ENCODE data around the gene ARHGAP11A. TPM values are rescaled to one million over a fixed set of nuclear protein-coding genes. Genes with fewer than 3 reads are reported as not detected.
A peak's percentile ranks its signal among the peaks of the same experiment; 100 is the strongest.
"Not testable (repeated sequence)": the region's sequence is repeated elsewhere in the genome, so short reads cannot be mapped to it uniquely, and the experiment has no call there.

Gene ARHGAP11A
- 76.8 to 93.0 TPM (median 81.5 TPM) in 3 replicates for total RNA-seq (2021)
- percentile 94 among the genes with signal in this experiment for Bru-seq, nascent RNA
- long read RNA-seq, experiment 1, full-length matches to known transcripts: 212 of 313 reads
- long read RNA-seq, experiment 1, partial matches to known transcripts: 28 of 313 reads
- long read RNA-seq, experiment 1, other reads (novel, unspliced or antisense): 73 of 313 reads
- long read RNA-seq, experiment 2, full-length matches to known transcripts: 18 of 75 reads
- long read RNA-seq, experiment 2, partial matches to known transcripts: 8 of 75 reads
- long read RNA-seq, experiment 2, other reads (novel, unspliced or antisense): 49 of 75 reads
- long read RNA-seq, experiment 3, full-length matches to known transcripts: 5 of 37 reads
- long read RNA-seq, experiment 3, partial matches to known transcripts: 6 of 37 reads
- long read RNA-seq, experiment 3, other reads (novel, unspliced or antisense): 26 of 37 reads

GRCh38 chr15:32615051-32615870 is at the start of gene ARHGAP11A:
Gene ARHGAP11A (plus strand): TSS chr15:32615504. CDS start chr15:32616212, 708 bp downstream.
- H3K36me3 Mint-ChIP-seq; H3K27me3 Mint-ChIP-seq (ENCODE audit: low read depth); H3K9me3 Mint-ChIP-seq: not testable (repeated sequence)
- peaks cover 16% of the 10 kb centered on the region for H3K4me1 Mint-ChIP-seq
- peak within 1 kb of the TSS; percentile 94 for H3K27ac Mint-ChIP-seq
- peak; percentile 97 for TF ChIP-seq MYBL2 (CRISPR knock-in tag; IDR thresholded peaks at IDR 0.05)
- CTCF ChIA-PET: interaction anchor here (0.6 kb wide), 1 partner anchor 1989 kb away, joined by 3 read pairs; the partner anchor contains the start of gene ARHGAP11B
- POLR2A ChIA-PET: interaction anchor here (0.7 kb wide), 1 partner anchor 9 kb away, joined by 3 read pairs; no protein-coding TSS in a partner anchor
- ATAC-seq (peak; percentile 84), DNase-seq (ENCODE audit: low spot score) (peak; percentile 81)
- H3K4me3 Mint-ChIP-seq: peak within 1 kb of the TSS; percentile 95

- POLR2A ChIA-PET; CTCF ChIA-PET; H3K4me3 Mint-ChIP-seq; ATAC-seq; H3K9me3 Mint-ChIP-seq; H3K4me1 Mint-ChIP-seq; H3K36me3 Mint-ChIP-seq; DNase-seq (ENCODE audit: low spot score); H3K27ac Mint-ChIP-seq; H3K27me3 Mint-ChIP-seq (ENCODE audit: low read depth): not testable (repeated sequence)
Observed at GRCh38 chr15:32568988-32569387, 46.3 kb upstream of the ARHGAP11A start.

- POLR2A ChIA-PET; DNase-seq (ENCODE audit: low spot score); H3K27me3 Mint-ChIP-seq (ENCODE audit: low read depth); CTCF ChIA-PET; ATAC-seq; H3K4me1 Mint-ChIP-seq; H3K9me3 Mint-ChIP-seq; H3K36me3 Mint-ChIP-seq: not testable (repeated sequence)
- peak overlapping the region; percentile 65; the same call in 1 of the 2 replicates for H3K27ac Mint-ChIP-seq
- H3K4me3 Mint-ChIP-seq: peak overlapping the region; percentile 42
Observed at GRCh38 chr15:32578482-32578881, 36.8 kb upstream of the ARHGAP11A start.

GRCh38 chr15:32585844-32586243 is 29.5 kb upstream of the ARHGAP11A start:
- not testable (repeated sequence) for H3K36me3 Mint-ChIP-seq

GRCh38 chr15:32593151-32593550 is 22.2 kb upstream of the ARHGAP11A start, which contains the start of gene GOLGA8N:
Gene GOLGA8N (plus strand): TSS chr15:32593456.
- H3K4me1 Mint-ChIP-seq; H3K27ac Mint-ChIP-seq; H3K4me3 Mint-ChIP-seq; DNase-seq (ENCODE audit: low spot score); CTCF ChIA-PET; H3K27me3 Mint-ChIP-seq (ENCODE audit: low read depth); ATAC-seq; POLR2A ChIA-PET; H3K9me3 Mint-ChIP-seq; H3K36me3 Mint-ChIP-seq: not testable (repeated sequence)

More at GRCh38 chr15:32585844-32586243, 29.5 kb upstream of the ARHGAP11A start:
- CTCF ChIA-PET; H3K27ac Mint-ChIP-seq; H3K9me3 Mint-ChIP-seq; H3K4me3 Mint-ChIP-seq; ATAC-seq; POLR2A ChIA-PET; DNase-seq (ENCODE audit: low spot score); H3K4me1 Mint-ChIP-seq; H3K27me3 Mint-ChIP-seq (ENCODE audit: low read depth): not testable (repeated sequence)

GRCh38 chr15:32609518-32609917 is 5.8 kb upstream of the ARHGAP11A start:
- H3K27ac Mint-ChIP-seq: not testable (repeated sequence)

GRCh38 chr15:32610719-32611118 is 4.6 kb upstream of the ARHGAP11A start:
- CTCF ChIA-PET; H3K9me3 Mint-ChIP-seq; H3K4me3 Mint-ChIP-seq; H3K4me1 Mint-ChIP-seq; H3K27me3 Mint-ChIP-seq (ENCODE audit: low read depth); H3K36me3 Mint-ChIP-seq; H3K27ac Mint-ChIP-seq; POLR2A ChIA-PET; DNase-seq (ENCODE audit: low spot score): not testable (repeated sequence)
- ATAC-seq: 0 out of 2 replicates have a peak, but pooled peaks have one; percentile 16

More at GRCh38 chr15:32609518-32609917, 5.8 kb upstream of the ARHGAP11A start:
- POLR2A ChIA-PET; H3K36me3 Mint-ChIP-seq; CTCF ChIA-PET; H3K4me1 Mint-ChIP-seq; DNase-seq (ENCODE audit: low spot score); ATAC-seq; H3K27me3 Mint-ChIP-seq (ENCODE audit: low read depth); H3K9me3 Mint-ChIP-seq; H3K4me3 Mint-ChIP-seq: not testable (repeated sequence)

GRCh38 chr15:32614712-32615050 is 623 bp upstream of the ARHGAP11A start:
- ATAC-seq: peak; percentile 21
- H3K9me3 Mint-ChIP-seq; DNase-seq (ENCODE audit: low spot score); H3K27me3 Mint-ChIP-seq (ENCODE audit: low read depth); POLR2A ChIA-PET; H3K36me3 Mint-ChIP-seq: not testable (repeated sequence)
- Mint-ChIP-seq H3K27ac (peak overlapping the region; percentile 94), H3K4me1 (peaks cover 16% of the 10 kb centered on the region), H3K4me3 (peak overlapping the region; percentile 95)
- CTCF ChIA-PET: interaction anchor here (0.6 kb wide), 1 partner anchor 1989 kb away, joined by 3 read pairs; the partner anchor contains the start of gene ARHGAP11B

GRCh38 chr15:32615871-32616426 is 645 bp downstream of the ARHGAP11A start:
- H3K36me3 Mint-ChIP-seq; H3K9me3 Mint-ChIP-seq; H3K27me3 Mint-ChIP-seq (ENCODE audit: low read depth); DNase-seq (ENCODE audit: low spot score); CTCF ChIA-PET: not testable (repeated sequence)
- POLR2A ChIA-PET: interaction anchor here (0.7 kb wide), 1 partner anchor 9 kb away, joined by 3 read pairs; no protein-coding TSS in a partner anchor
- H3K4me3 Mint-ChIP-seq: peak overlapping the region; percentile 95
- peaks cover 16% of the 10 kb centered on the region for H3K4me1 Mint-ChIP-seq
- ATAC-seq: peak; percentile 11
- peak overlapping the region; percentile 94 for H3K27ac Mint-ChIP-seq
